Tibial artery (tissue), 4 donors: ENCODE data around the gene IRF3.

Source experiments
- DNase-seq, 2 donors: peaks; one replicate each; pipeline ENCODE4 v3.0.0-alpha.2; 2019
- H3K27ac ChIP-seq, 2 donors: fragments of 200-600 bp; sonication (generic) in 1 of 2; 1 replicate in 1 of 2; 2 replicates in 1 of 2; pipeline ENCODE4 v1.5.1; 2018 to 2019; ENCODE audit warnings: mild to moderate bottlenecking in 1 of 2
- H3K27me3 ChIP-seq, 2 donors: fragments of 200-600 bp; sonication (generic) in 1 of 2; one replicate each; pipeline versions ENCODE4 v1.5.1 to v1.6.0; 2016 to 2019
- H3K36me3 ChIP-seq, 3 donors: fragments of 200-600 bp; sonication (generic) in 2 of 3; one replicate each; pipeline ENCODE4 v1.5.1; 2016 to 2019; ENCODE audit warnings: mild to moderate bottlenecking in 2 of 3
- H3K4me1 ChIP-seq, 4 donors: fragments of 200-600 bp; sonication (generic) in 2 of 4; 1 replicate in 3 of 4; 2 replicates in 1 of 4; pipeline ENCODE4 v1.5.1; 2016 to 2019
- H3K4me3 ChIP-seq, 2 donors: fragments of 200-600 bp; sonication (generic) in 1 of 2; 1 replicate in 1 of 2; 2 replicates in 1 of 2; pipeline ENCODE4 v1.5.1; 2018 to 2019; ENCODE audit warnings: mild to moderate bottlenecking in 2 of 2
- H3K9me3 ChIP-seq, 3 donors: fragments of 200-600 bp; sonication (generic) in 1 of 3; one replicate each; pipeline ENCODE4 v1.5.1; 2016 to 2019
- intact Hi-C: fragments of 100-400 bp; cut with DNase I; formaldehyde crosslinking; loops from one replicate; pipeline ENCODE4 v1.15.0; 2023; ENCODE audit warnings: low total_unique reads
- TF ChIP-seq, protein P1 (sequence below), 2 experiments: fragments of 200-600 bp in 1 of 2; fragments of 450-650 bp in 1 of 2; IDR thresholded peaks; one replicate each; pipeline ENCODE4 v1.5.1; 2017 to 2019; ENCODE audit warnings: antibody characterized with exemption in 2 of 2, mild to moderate bottlenecking in 1 of 2, moderate library complexity in 1 of 2

The IRF3 gene

DNA sequence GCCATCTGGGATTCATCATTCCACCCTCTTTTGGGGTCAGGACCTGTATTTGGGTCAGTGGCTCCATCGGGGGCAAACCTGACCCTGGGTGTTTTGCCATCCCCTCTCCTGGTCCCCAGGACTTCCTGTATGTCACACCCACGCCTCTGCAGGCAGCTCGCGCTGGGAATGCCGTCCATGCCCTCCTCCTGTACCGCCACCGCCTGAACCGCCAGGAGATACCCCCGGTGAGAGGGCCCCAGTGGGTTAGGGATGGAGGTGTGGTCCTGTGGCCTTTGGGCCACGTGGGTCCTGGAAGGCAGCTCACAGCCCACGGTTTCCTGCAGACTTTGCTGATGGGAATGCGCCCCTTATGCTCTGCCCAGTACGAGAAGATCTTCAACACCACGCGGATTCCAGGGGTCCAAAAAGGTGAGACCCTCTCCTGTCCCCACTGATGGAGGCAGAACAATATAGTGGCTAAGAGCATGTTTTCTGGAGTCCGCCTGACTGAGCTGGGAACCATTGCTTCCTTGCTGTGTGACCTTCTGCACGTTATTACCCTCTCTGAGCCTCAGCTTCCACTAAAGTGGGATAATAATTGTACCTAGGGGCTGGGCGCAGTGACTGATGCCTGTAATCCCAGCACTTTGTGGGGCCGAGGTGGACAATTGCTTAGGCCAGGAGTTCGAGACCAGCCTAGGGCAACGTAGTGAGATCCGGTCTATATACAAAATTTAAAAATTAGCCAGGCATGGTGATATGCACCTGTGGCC, 39.4 kb upstream of the IRF3 start:
- no peaks in the 10 kb centered on the region for H3K4me1 ChIP-seq
- H3K36me3 ChIP-seq, result no peaks in the 10 kb centered on the region
- H3K9me3 ChIP-seq, result no peaks in the 10 kb centered on the region
- H3K4me3 ChIP-seq, result no peak overlapping the region
- TF ChIP-seq, protein P1, sequence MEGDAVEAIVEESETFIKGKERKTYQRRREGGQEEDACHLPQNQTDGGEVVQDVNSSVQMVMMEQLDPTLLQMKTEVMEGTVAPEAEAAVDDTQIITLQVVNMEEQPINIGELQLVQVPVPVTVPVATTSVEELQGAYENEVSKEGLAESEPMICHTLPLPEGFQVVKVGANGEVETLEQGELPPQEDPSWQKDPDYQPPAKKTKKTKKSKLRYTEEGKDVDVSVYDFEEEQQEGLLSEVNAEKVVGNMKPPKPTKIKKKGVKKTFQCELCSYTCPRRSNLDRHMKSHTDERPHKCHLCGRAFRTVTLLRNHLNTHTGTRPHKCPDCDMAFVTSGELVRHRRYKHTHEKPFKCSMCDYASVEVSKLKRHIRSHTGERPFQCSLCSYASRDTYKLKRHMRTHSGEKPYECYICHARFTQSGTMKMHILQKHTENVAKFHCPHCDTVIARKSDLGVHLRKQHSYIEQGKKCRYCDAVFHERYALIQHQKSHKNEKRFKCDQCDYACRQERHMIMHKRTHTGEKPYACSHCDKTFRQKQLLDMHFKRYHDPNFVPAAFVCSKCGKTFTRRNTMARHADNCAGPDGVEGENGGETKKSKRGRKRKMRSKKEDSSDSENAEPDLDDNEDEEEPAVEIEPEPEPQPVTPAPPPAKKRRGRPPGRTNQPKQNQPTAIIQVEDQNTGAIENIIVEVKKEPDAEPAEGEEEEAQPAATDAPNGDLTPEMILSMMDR (IDR thresholded peaks at IDR 0.05), result no peak
- no peak for DNase-seq
- intact Hi-C loops, result no loop called here
- H3K27me3 ChIP-seq, result peaks cover 0 to 11% of the 10 kb centered on the region in 2 donors
- H3K27ac ChIP-seq, result no peak overlapping the region

DNA sequence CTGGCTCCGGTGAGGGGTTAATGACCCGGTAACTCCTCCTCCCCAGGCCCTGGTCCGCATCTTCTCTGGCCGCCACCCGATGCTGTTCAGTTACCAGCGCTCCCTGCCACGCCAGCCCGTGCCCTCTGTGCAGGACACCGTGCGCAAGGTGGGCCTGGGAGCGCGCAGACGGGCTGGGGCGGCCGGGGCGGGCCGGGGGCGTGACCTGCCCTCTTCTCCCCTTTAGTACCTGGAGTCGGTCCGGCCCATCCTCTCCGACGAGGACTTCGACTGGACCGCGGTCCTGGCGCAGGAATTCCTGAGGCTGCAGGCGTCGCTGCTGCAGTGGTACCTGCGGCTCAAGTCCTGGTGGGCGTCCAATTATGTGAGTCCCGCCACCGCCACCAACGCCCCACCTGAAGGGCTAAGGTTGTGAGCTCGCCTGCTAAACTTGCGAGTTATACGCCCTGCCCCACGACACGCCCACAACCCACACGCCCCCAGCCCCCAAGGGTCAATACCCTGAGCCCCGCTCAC, 35.7 kb upstream of the IRF3 start:
- no peaks in the 10 kb centered on the region for H3K4me1 ChIP-seq
- H3K9me3 ChIP-seq, result no peaks in the 10 kb centered on the region
- DNase-seq, result no peak
- H3K27me3 ChIP-seq, result peaks cover 0 to 10% of the 10 kb centered on the region in 2 donors
- no peaks in the 10 kb centered on the region for H3K36me3 ChIP-seq
- H3K27ac ChIP-seq, result no peak overlapping the region
- TF ChIP-seq, protein P1 (IDR thresholded peaks at IDR 0.05), result no peak
- intact Hi-C loops, result no loop called here
- H3K4me3 ChIP-seq, result no peak overlapping the region

DNA sequence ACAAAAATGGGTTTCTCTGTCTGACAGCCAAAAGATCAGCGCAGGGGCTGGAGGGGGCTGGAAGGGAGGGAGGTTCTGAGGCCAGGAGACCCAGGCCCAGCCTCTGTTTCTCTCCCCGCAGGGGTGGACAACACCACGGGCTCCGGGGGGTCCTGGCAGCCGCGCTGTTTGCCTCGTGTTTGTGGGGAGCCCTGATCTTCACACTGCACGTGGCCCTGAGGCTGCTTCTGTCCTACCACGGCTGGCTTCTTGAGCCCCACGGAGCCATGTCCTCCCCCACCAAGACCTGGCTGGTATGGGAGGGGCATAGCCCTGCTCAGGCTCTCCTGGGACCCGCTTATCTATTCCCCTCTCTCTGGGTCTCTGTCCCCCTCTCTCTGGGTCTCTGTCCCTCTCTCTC, 34.9 kb upstream of the IRF3 start:
- TF ChIP-seq, protein P1 (IDR thresholded peaks at IDR 0.05), result no peak
- Histone ChIP-seq H3K4me1 (no peaks in the 10 kb centered on the region), H3K36me3 (no peaks in the 10 kb centered on the region), H3K9me3 (no peaks in the 10 kb centered on the region), H3K27ac (no peak overlapping the region), H3K4me3 (no peak overlapping the region), H3K27me3 (peaks cover 0 to 5% of the 10 kb centered on the region in 2 donors)
- DNase-seq, result no peak
- intact Hi-C loops, result no loop called here

DNA sequence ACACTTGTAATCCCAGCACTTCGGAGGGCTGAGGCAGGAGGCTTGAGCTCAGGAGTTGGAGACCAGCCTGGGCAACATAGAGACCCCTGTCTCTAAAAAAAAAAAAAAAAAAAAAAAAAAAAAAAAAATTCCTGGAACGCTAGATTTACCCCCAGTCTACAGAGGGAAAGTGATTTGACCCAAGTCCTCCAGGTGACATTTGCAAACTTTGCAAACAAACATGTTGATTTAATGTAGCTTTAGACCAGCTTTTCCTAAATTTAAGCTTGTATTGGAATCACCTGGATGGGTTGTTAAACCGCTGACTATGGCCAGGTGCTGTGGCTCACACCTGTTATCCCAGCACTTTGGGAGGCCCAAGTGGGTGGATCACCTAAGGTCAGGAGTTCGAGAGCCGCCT, 33.7 kb upstream of the IRF3 start:
- no peak for DNase-seq
- H3K27me3 ChIP-seq, result peaks cover 0 to 5% of the 10 kb centered on the region in 2 donors
- no peak overlapping the region for H3K27ac ChIP-seq
- H3K9me3 ChIP-seq, result no peaks in the 10 kb centered on the region
- H3K36me3 ChIP-seq, result no peaks in the 10 kb centered on the region
- TF ChIP-seq, protein P1 (IDR thresholded peaks at IDR 0.05), result no peak
- no peaks in the 10 kb centered on the region for H3K4me1 ChIP-seq
- no peak overlapping the region for H3K4me3 ChIP-seq
- intact Hi-C loops, result no loop called here

DNA sequence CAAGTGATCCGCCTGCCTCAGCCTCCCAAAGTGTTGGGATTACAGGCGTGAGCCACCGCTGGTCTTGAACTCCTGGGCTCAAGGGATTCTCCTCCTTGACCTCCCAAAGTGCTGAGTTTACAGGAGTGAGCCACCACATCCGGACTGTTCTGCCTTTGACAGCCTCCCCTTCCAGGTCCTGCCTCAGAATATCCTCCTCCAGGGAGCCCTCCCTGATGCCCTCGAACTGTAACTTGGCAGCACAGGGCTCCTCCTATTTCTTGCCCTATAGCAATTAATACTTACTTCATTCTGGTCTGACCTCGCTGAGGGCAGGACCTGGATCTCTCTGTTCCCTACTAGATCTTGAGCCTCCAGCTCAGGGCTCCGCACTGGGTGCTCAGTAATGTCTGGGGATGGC, 31.2 kb upstream of the IRF3 start:
- TF ChIP-seq, protein P1 (IDR thresholded peaks at IDR 0.05), result no peak
- H3K9me3 ChIP-seq, result no peaks in the 10 kb centered on the region
- intact Hi-C loops, result no loop called here
- peaks cover 0 to 2% (median 0%) of the 10 kb centered on the region in 4 donors for H3K4me1 ChIP-seq
- no peak overlapping the region for H3K4me3 ChIP-seq
- no peaks in the 10 kb centered on the region for H3K36me3 ChIP-seq
- DNase-seq, result no peak
- H3K27me3 ChIP-seq, result peaks cover 0 to 15% of the 10 kb centered on the region in 2 donors
- H3K27ac ChIP-seq, result no peak overlapping the region
